Astrocyte of the spinal cord (primary cell): ENCODE measurements around the gene ADIPOR2.
"Not testable (repeated sequence)": the region's sequence is repeated elsewhere in the genome, so short reads cannot be mapped to it uniquely, and the experiment has no call there.

Source experiments
- DNase-seq: peaks from one replicate; pipeline ENCODE4 v3.0.0; 2011; ENCODE audit warnings: low read depth, low spot score
- H3K4me3 ChIP-seq: 2 replicates; pipeline ENCODE4 v1.5.1; 2011; ENCODE audit warnings: low read depth, mild to moderate bottlenecking, low read length, moderate library complexity
- CTCF ChIP-seq: IDR thresholded peaks from 2 replicates; pipeline ENCODE4 v1.5.1; 2012; ENCODE audit warnings: low read depth, mild to moderate bottlenecking, low read length, inconsistent platforms
- in situ Hi-C: cut with HindIII; loops from 2 replicates; pipeline ENCODE4 v1.10.0; 2017; ENCODE audit warnings: low sequenced_read_pairs

The ADIPOR2 gene

GRCh38 chr12:1680804-1681492 is 9.9 kb upstream of the ADIPOR2 start:
- no peak for DNase-seq
- in situ Hi-C loops = no loop called here
- H3K4me3 ChIP-seq = no peak overlapping the region
- no peak for TF ChIP-seq CTCF

- TF ChIP-seq CTCF = no peak
- no peak for DNase-seq
- H3K4me3 ChIP-seq = no peak overlapping the region
- in situ Hi-C loops = no loop called here
These were observed 9.4 kb upstream of the ADIPOR2 start for GRCh38 chr12:1681493-1681807.

GRCh38 chr12:1688086-1688710 is 2.7 kb upstream of the ADIPOR2 start:
- H3K4me3 ChIP-seq = no peak overlapping the region
- DNase-seq = no peak
- no peak for TF ChIP-seq CTCF
- in situ Hi-C loops = no loop called here

DNA sequence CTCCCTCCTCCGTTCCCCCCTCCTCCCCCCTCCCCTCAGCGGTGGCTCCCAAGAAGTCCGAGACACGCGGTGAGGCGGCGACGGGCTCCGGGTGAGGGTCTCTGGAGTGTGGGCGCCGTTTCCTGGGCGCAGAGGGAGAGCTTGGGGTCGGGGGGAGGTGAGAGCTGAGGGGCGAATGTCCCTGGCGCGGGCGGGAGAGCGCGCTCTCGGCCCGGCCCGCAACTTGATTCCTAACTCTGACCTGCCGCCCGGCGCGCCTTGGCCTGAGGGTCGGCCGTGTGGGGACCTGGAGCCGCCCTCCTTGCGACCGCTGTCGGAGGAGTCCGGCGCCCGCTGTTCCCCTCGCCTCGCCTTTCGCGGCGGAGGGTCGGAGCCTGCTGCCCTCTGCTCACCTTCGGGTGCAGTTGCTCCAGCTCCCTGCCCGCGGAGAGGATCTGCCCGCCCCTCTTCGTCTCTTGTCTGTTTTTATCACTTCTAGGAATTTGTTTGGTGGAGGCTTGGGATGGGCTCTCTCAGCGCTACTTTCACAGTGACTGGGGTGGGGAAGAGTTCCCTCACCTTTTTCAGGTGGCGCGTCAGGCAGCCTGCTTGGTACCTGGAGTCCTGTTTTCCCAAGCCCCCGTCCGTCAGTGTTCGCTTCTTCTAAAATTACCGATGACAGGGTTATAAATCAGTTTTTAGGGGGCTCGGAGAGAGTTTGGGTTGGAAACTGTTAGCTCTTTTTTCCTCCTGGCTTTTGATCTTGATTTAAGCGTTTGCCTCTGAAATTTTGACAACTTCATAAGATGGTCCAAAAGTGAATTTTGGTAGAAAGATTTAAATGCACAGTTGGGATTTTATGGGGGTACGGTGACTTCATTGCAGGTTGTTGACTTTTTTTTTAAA is 495 bp downstream of the ADIPOR2 start:
- H3K4me3 ChIP-seq = peak overlapping the region; percentile 92
- peak; percentile 11 for DNase-seq
- no peak for TF ChIP-seq CTCF
- in situ Hi-C loops = no loop called here

- in situ Hi-C loops = no loop called here
- H3K4me3 ChIP-seq = peak overlapping the region; percentile 92
- no peak for DNase-seq
- no peak for TF ChIP-seq CTCF
These were observed 1.4 kb downstream of the ADIPOR2 start for GRCh38 chr12:1692226-1692625.

GRCh38 chr12:1692895-1693610 is 2.2 kb downstream of the ADIPOR2 start:
- H3K4me3 ChIP-seq = no peak overlapping the region
- no peak for TF ChIP-seq CTCF
- in situ Hi-C loops = no loop called here
- DNase-seq = no peak

DNA sequence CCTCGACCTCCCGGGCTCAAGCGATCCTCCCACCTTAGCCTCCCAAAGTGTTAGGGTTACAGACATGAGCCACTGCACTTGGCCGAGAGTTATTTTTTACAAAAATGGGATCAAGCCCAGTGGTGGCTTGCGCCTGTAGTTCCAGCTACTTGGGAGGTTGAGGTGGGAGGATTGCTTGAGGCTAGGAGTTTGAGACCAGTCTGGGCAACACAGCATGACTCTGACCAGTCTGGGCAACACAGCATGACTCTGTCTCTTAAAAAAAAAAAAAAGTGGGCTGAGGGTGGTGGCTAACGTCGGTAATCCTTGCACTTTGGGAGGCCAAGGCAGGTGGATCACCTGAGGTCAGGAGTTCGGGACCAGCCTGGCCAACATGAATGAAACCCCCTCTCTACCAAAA is 4.2 kb downstream of the ADIPOR2 start:
- in situ Hi-C loops, H3K4me3 ChIP-seq, DNase-seq: not testable (repeated sequence)
